Uterus (tissue), 4 donors: ENCODE results near the gene HIVEP2. TPM values are rescaled to one million over a fixed set of nuclear protein-coding genes. Genes with fewer than 3 reads are reported as not detected.

ENCODE experiments used
- DNase-seq, 2 donors: peaks; one replicate each; pipeline ENCODE4 v3.0.0-alpha.2; 2019 to 2020
- H3K27ac ChIP-seq, 2 donors: fragments of 200-600 bp; sonication (generic); 1 replicate in 1 of 2; 2 replicates in 1 of 2; pipeline ENCODE4 v1.5.1; 2016 to 2018
- H3K27me3 ChIP-seq, 2 donors: fragments of 200-600 bp; sonication (generic); one replicate each; pipeline ENCODE4 v1.5.1; 2018 to 2019; ENCODE audit warnings: control low read depth in 1 of 2
- H3K36me3 ChIP-seq, 2 donors: fragments of 200-600 bp; sonication (generic); one replicate each; pipeline ENCODE4 v1.5.1; 2019; ENCODE audit warnings: control low read depth in 1 of 2
- H3K4me1 ChIP-seq, 2 donors: fragments of 200-600 bp; sonication (generic); one replicate each; pipeline ENCODE4 v1.5.1; 2018 to 2019; ENCODE audit warnings: control low read depth in 1 of 2
- H3K4me3 ChIP-seq, 2 donors: fragments of 200-600 bp; sonication (generic); 1 replicate in 1 of 2; 2 replicates in 1 of 2; pipeline ENCODE4 v1.5.1; 2018 to 2019; ENCODE audit warnings: mild to moderate bottlenecking in 1 of 2
- H3K9me3 ChIP-seq, 2 donors: fragments of 200-600 bp; sonication (generic); one replicate each; pipeline ENCODE4 v1.5.1; 2019; ENCODE audit warnings: control low read depth in 1 of 2
- POLR2A ChIP-seq, 2 donors: fragments of 450-650 bp; IDR thresholded peaks; one replicate each; pipeline ENCODE4 v1.6.1; 2016; ENCODE audit warnings: antibody characterized with exemption in 2 of 2, mild to moderate bottlenecking in 1 of 2, moderate library complexity in 1 of 2
- intact Hi-C: fragments of 100-400 bp; cut with DNase I; formaldehyde crosslinking; loops from one replicate; pipeline ENCODE4 v1.15.1; 2023; ENCODE audit warnings: low total_unique reads
- total RNA-seq, 4 donors: library from RNA; depleted of rRNA in 3 of 4; stranded (reverse); fragments of >200 nt in 3 of 4; gene quantifications; one replicate each; pipeline versions ENCODE4 v1.1.0 to v1.2.4, GENCODE V29; 2014 to 2023
- TF ChIP-seq, protein P1 (sequence below), 4 experiments: fragments of 200-600 bp in 2 of 4; fragments of 450-650 bp in 2 of 4; sonication (generic) in 2 of 4; IDR thresholded peaks; one replicate each; pipeline ENCODE4 v1.5.1; 2016 to 2019; ENCODE audit warnings: antibody characterized with exemption in 4 of 4, mild to moderate bottlenecking in 2 of 4, moderate library complexity in 1 of 4
- donor health status: DM: yes; HTN: yes; CAD: no.

HIVEP2 gene
- total RNA-seq, 4 donors from 2014 or later: 11.0 to 24.7 (median 19.8) TPM

GRCh38 chr6:142914369-142914768, 30.6 kb downstream of the HIVEP2 start:
- Histone ChIP-seq H3K9me3 (no peaks in the 10 kb centered on the region), H3K36me3 (no peaks in the 10 kb centered on the region), H3K27ac (no peak overlapping the region), H3K27me3 (no peaks in the 10 kb centered on the region), H3K4me1 (no peaks in the 10 kb centered on the region), H3K4me3 (no peak overlapping the region)
- DNase-seq: no peak
- intact Hi-C loops: no loop called here
- no peak for TF ChIP-seq POLR2A (IDR thresholded peaks at IDR 0.05)
- TF ChIP-seq, protein P1, sequence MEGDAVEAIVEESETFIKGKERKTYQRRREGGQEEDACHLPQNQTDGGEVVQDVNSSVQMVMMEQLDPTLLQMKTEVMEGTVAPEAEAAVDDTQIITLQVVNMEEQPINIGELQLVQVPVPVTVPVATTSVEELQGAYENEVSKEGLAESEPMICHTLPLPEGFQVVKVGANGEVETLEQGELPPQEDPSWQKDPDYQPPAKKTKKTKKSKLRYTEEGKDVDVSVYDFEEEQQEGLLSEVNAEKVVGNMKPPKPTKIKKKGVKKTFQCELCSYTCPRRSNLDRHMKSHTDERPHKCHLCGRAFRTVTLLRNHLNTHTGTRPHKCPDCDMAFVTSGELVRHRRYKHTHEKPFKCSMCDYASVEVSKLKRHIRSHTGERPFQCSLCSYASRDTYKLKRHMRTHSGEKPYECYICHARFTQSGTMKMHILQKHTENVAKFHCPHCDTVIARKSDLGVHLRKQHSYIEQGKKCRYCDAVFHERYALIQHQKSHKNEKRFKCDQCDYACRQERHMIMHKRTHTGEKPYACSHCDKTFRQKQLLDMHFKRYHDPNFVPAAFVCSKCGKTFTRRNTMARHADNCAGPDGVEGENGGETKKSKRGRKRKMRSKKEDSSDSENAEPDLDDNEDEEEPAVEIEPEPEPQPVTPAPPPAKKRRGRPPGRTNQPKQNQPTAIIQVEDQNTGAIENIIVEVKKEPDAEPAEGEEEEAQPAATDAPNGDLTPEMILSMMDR (IDR thresholded peaks at IDR 0.05): no peak

DNA sequence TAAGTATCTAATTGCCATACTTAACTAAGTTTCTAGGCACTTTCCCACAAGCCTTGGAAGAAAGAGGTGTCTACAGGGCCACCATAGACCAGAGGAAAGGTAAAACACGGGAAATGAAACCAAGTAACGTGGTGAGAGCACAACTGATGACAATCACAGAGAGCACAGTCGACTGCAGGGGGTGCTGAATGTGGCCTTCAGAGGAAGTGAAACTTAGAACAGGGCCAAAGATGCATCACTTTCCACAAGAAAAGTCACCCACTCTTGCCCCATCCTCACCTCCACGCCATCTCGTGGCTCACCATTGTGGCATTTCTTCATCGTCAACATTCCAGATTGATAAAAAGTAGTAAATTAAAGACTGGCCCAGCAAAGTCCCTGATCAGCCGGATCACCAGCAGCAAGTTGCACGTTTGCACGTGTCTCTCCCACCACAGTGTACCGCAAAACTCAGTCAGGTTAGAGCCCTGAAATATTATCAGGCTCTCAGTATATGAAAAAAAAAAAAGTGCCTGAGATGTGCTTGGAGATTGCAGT, 31.4 kb downstream of the HIVEP2 start:
- H3K4me1 ChIP-seq: no peaks in the 10 kb centered on the region
- H3K36me3 ChIP-seq: no peaks in the 10 kb centered on the region
- no peak overlapping the region for H3K4me3 ChIP-seq
- TF ChIP-seq, protein P1 (IDR thresholded peaks at IDR 0.05): no peak
- no peak for TF ChIP-seq POLR2A (IDR thresholded peaks at IDR 0.05)
- intact Hi-C loops: no loop called here
- no peak for DNase-seq
- H3K9me3 ChIP-seq: no peaks in the 10 kb centered on the region
- no peaks in the 10 kb centered on the region for H3K27me3 ChIP-seq
- no peak overlapping the region for H3K27ac ChIP-seq

GRCh38 chr6:142913036-142913510, 31.9 kb downstream of the HIVEP2 start:
- Histone ChIP-seq H3K4me3 (no peak overlapping the region), H3K36me3 (no peaks in the 10 kb centered on the region), H3K27me3 (no peaks in the 10 kb centered on the region), H3K27ac (no peak overlapping the region), H3K4me1 (no peaks in the 10 kb centered on the region), H3K9me3 (no peaks in the 10 kb centered on the region)
- TF ChIP-seq POLR2A (IDR thresholded peaks at IDR 0.05): no peak
- TF ChIP-seq, protein P1 (IDR thresholded peaks at IDR 0.05): no peak
- DNase-seq: no peak
- intact Hi-C loops: no loop called here

GRCh38 chr6:142912125-142912524, 32.9 kb downstream of the HIVEP2 start:
- no peaks in the 10 kb centered on the region for H3K27me3 ChIP-seq
- intact Hi-C loops: no loop called here
- no peak overlapping the region for H3K4me3 ChIP-seq
- no peak for TF ChIP-seq POLR2A (IDR thresholded peaks at IDR 0.05)
- TF ChIP-seq, protein P1 (IDR thresholded peaks at IDR 0.05): no peak
- H3K9me3 ChIP-seq: no peaks in the 10 kb centered on the region
- no peaks in the 10 kb centered on the region for H3K4me1 ChIP-seq
- no peak overlapping the region for H3K27ac ChIP-seq
- H3K36me3 ChIP-seq: no peaks in the 10 kb centered on the region
- DNase-seq: no peak

DNA sequence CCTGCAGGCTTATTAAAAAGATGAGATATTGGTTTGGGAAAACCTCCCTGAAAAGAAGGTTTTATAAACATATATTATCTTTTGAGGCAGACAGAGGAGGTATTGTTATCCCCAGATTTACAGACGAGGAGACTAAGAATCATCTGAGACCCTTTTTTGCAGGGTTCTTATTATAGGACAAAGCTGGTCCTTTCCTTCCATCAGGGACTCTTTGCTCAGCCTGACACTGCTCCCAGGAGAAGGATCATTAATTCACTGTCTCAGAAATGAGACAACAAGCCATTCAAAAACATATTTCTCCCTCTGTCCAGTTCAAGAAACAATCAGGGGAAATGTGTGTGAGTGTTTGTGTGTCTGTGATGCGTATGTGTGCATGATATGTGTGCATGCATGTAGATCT, 33.5 kb downstream of the HIVEP2 start:
- no peaks in the 10 kb centered on the region for H3K36me3 ChIP-seq
- no peaks in the 10 kb centered on the region for H3K9me3 ChIP-seq
- intact Hi-C loops: no loop called here
- no peak overlapping the region for H3K27ac ChIP-seq
- no peaks in the 10 kb centered on the region for H3K4me1 ChIP-seq
- no peak overlapping the region for H3K4me3 ChIP-seq
- TF ChIP-seq POLR2A (IDR thresholded peaks at IDR 0.05): no peak
- TF ChIP-seq, protein P1 (IDR thresholded peaks at IDR 0.05): no peak
- no peak for DNase-seq
- no peaks in the 10 kb centered on the region for H3K27me3 ChIP-seq
